ENCODE data around the gene MDM1.

Gene MDM1

DNA sequence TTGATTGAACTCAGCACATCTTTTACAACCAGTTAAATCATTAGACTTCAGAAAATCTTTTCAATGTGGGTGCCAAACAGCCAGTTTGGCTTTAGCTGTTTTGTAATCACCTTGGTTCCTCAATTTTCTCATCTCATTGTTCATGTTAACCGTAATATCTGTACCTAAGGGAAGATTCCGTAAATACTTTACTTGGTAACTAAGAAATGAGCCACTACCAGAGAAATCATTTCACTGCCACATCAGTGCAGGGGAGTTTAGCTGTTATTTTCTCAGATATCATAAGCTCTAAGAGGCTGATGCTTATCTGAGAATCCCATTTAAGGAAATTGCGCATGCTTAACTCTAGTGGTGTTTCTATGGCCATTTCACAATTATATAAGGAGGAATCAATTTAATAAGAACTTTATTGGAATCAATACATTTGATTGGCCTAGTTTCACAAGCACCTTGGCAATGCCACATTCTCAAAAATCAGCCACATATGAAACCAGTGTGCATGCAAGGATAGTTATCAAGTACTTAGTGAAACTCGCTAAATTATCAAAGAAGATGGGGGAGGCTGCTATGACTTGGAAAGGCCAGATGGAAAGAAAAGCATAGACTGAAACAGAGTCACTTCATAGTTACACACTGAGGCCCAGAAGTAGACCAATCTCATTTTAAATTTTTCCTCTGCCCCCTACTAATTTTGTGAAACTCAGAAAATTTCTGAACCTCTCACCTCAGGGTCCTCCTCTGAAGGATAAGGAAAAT is 50.7 kb downstream of the MDM1 start:
- H3K36me3 ChIP-seq (ENCODE audit: control insufficient read depth, insufficient read depth, low read length): no peaks in the 10 kb centered on the region
- no peak overlapping the region for H3K9ac ChIP-seq (ENCODE audit: low read depth, low read length)
- no peaks in the 10 kb centered on the region for H3K9me3 ChIP-seq (ENCODE audit: control insufficient read depth, insufficient read depth, low read length)
- H3K4me3 ChIP-seq (ENCODE audit: low read depth, low read length): no peak overlapping the region
- peaks cover 4% of the 10 kb centered on the region for H3K4me1 ChIP-seq (ENCODE audit: control insufficient read depth, insufficient read depth, low read length)
- H3K27me3 ChIP-seq (ENCODE audit: control insufficient read depth, insufficient read depth, low read length): no peaks in the 10 kb centered on the region

DNA sequence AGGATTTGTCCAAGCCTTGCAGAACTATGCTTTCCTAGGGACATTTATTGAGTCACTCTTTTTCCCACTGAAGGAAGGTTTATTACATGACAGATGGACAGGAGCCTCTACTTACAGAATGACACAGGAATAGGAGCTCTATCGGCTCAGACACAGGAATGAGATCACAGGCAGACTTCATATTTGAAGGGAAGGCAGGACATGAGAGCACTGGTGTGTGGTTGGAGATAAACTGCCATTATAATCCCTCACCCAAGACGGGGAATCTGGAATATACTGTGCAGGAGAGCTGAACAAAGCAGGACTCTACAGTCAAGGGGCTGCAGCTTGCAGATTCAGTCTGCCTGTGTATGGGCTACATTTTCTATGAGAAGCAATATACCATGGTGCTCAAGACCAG is 51.9 kb downstream of the MDM1 start:
- no peak overlapping the region for H3K4me3 ChIP-seq (ENCODE audit: low read depth, low read length)
- H3K36me3 ChIP-seq (ENCODE audit: control insufficient read depth, insufficient read depth, low read length): no peaks in the 10 kb centered on the region
- H3K4me1 ChIP-seq (ENCODE audit: control insufficient read depth, insufficient read depth, low read length): peaks cover 4% of the 10 kb centered on the region
- no peaks in the 10 kb centered on the region for H3K27me3 ChIP-seq (ENCODE audit: control insufficient read depth, insufficient read depth, low read length)
- H3K9ac ChIP-seq (ENCODE audit: low read depth, low read length): no peak overlapping the region
- H3K9me3 ChIP-seq (ENCODE audit: control insufficient read depth, insufficient read depth, low read length): no peaks in the 10 kb centered on the region

DNA sequence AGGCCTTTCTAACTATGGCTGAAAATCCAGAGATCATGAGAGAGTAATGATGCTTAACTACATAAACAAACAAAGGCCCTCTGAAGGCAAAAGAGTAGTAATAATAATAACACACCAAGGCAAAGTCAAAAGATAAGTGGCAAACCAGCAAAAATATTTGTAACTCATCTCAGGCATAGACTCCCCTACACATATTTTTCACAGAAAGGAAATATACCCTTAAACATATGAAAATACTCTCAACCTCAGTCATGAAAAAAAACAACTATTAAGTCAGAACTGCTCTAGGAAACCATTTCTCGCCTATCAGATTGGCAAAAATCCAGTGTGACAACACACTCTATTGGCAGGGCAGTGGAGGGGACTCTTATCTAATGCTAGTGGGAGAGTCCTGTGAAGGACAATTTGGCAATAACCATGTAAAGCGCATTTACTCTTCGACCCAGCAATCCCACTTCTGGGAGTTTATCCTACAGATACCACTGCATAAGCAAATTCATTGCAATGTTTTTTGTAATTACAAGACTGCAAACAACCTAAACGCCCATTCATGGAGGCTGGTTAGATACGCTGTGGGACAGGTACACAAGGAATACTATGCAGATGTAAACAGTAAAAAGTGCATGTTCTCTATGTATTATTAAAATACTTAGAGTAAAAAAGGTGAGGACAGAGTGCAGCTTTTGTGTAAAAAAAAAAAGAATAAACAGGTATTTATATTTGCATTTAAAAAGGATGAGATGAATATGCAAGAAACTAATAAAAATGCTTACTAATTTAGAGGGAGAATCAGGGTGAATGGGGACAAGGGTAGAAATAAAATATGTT is 52.7 kb downstream of the MDM1 start:
- Histone ChIP-seq H3K27me3 (ENCODE audit: control insufficient read depth, insufficient read depth, low read length) (no peaks in the 10 kb centered on the region), H3K4me3 (ENCODE audit: low read depth, low read length) (no peak overlapping the region), H3K9ac (ENCODE audit: low read depth, low read length) (no peak overlapping the region), H3K4me1 (ENCODE audit: control insufficient read depth, insufficient read depth, low read length) (peaks cover 4% of the 10 kb centered on the region), H3K9me3 (ENCODE audit: control insufficient read depth, insufficient read depth, low read length) (no peaks in the 10 kb centered on the region), H3K36me3 (ENCODE audit: control insufficient read depth, insufficient read depth, low read length) (no peaks in the 10 kb centered on the region)

DNA sequence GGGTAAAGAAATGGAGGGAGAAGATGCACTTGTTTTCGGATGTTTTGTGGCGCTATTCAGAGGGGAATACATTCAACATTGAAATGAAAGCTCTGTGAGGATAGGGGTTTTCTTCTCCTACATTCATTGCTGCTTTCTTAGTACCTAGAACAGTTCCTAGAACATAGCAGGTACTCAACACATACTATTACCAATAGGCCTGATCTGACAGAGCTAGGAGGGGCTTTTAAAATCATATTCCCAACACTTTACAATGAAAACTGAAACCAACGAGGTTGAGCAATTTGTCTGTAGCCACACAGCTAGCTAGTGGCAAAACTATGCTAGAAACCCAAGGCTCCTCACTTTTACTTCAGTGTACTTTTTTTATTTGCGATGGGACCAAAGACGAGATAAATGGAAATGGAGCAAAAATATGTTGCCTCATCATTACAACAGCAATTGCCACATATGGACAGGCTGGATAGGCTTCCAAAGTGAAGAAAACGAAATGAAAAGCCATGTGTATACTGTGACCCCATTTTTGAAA is 55.7 kb downstream of the MDM1 start:
- Histone ChIP-seq H3K27me3 (ENCODE audit: control insufficient read depth, insufficient read depth, low read length) (no peaks in the 10 kb centered on the region), H3K9ac (ENCODE audit: low read depth, low read length) (no peak overlapping the region), H3K36me3 (ENCODE audit: control insufficient read depth, insufficient read depth, low read length) (no peaks in the 10 kb centered on the region), H3K4me1 (ENCODE audit: control insufficient read depth, insufficient read depth, low read length) (peaks cover 4% of the 10 kb centered on the region), H3K9me3 (ENCODE audit: control insufficient read depth, insufficient read depth, low read length) (no peaks in the 10 kb centered on the region), H3K4me3 (ENCODE audit: low read depth, low read length) (no peak overlapping the region)

DNA sequence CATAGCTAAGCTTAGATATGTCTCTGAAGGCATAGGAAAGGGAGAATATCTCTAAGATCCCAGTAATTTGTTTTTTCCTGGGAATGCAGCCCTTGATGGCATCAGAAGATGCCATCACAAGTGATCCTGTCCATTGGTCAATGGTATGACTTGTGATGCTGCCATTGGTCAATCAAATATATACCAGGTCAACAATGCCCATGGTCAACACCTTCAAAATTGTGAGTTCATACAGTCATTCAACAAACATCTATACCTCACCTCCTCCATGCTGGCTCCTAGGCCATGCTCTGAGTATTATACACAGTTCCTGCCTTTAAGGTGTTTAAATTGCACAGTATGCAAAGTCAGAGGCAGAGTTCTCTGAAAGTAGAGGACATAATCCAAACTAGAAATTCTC is 59.4 kb downstream of the MDM1 start:
- H3K9ac ChIP-seq (ENCODE audit: low read depth, low read length): no peak overlapping the region
- no peaks in the 10 kb centered on the region for H3K36me3 ChIP-seq (ENCODE audit: control insufficient read depth, insufficient read depth, low read length)
- H3K27me3 ChIP-seq (ENCODE audit: control insufficient read depth, insufficient read depth, low read length): no peaks in the 10 kb centered on the region
- H3K9me3 ChIP-seq (ENCODE audit: control insufficient read depth, insufficient read depth, low read length): no peaks in the 10 kb centered on the region
- H3K4me3 ChIP-seq (ENCODE audit: low read depth, low read length): no peak overlapping the region
- H3K4me1 ChIP-seq (ENCODE audit: control insufficient read depth, insufficient read depth, low read length): no peaks in the 10 kb centered on the region

DNA sequence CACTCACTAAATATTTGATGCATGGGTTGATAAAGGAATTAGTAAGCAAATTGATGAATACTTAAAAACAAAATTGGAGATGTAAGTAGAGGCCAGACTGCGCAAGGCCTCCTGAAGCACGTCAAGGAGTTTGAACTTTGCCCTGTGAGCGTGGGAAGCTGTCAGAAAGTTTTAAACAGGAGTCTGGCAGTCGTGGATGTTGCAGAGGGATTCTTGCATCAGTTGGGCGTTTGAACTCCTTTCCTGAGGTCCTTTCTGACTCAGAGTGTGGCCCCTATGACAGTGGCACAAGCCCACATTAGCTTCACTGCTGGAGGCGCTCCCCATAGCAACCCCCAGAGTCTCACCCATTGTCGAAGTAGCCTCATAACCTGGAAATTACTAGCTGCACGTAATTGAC is 60.8 kb downstream of the MDM1 start:
- no peaks in the 10 kb centered on the region for H3K27me3 ChIP-seq (ENCODE audit: control insufficient read depth, insufficient read depth, low read length)
- no peak overlapping the region for H3K4me3 ChIP-seq (ENCODE audit: low read depth, low read length)
- H3K36me3 ChIP-seq (ENCODE audit: control insufficient read depth, insufficient read depth, low read length): no peaks in the 10 kb centered on the region
- no peaks in the 10 kb centered on the region for H3K4me1 ChIP-seq (ENCODE audit: control insufficient read depth, insufficient read depth, low read length)
- no peaks in the 10 kb centered on the region for H3K9me3 ChIP-seq (ENCODE audit: control insufficient read depth, insufficient read depth, low read length)
- H3K9ac ChIP-seq (ENCODE audit: low read depth, low read length): no peak overlapping the region

DNA sequence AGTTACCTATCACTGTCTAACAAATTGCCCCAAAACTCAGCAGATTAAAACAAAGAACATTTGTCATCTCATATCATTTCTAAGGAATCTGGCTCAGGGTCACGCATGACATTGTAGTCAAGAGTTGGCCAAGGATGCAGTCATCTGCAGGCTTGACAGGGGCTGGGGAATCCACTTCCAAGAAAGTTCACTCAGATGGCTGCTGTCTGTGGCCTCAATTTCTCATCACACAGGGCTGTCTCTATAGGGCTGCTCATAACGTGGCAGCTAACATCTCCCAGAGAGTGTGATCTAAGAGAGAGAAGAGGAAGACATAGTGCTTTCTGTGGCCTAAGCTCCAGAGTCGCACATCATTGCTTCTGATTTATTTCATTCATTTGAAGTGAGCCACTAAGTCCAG is 61.8 kb downstream of the MDM1 start:
- H3K4me3 ChIP-seq (ENCODE audit: low read depth, low read length): no peak overlapping the region
- H3K9ac ChIP-seq (ENCODE audit: low read depth, low read length): no peak overlapping the region
- no peaks in the 10 kb centered on the region for H3K4me1 ChIP-seq (ENCODE audit: control insufficient read depth, insufficient read depth, low read length)
- H3K36me3 ChIP-seq (ENCODE audit: control insufficient read depth, insufficient read depth, low read length): no peaks in the 10 kb centered on the region
- H3K27me3 ChIP-seq (ENCODE audit: control insufficient read depth, insufficient read depth, low read length): no peaks in the 10 kb centered on the region
- no peaks in the 10 kb centered on the region for H3K9me3 ChIP-seq (ENCODE audit: control insufficient read depth, insufficient read depth, low read length)

DNA sequence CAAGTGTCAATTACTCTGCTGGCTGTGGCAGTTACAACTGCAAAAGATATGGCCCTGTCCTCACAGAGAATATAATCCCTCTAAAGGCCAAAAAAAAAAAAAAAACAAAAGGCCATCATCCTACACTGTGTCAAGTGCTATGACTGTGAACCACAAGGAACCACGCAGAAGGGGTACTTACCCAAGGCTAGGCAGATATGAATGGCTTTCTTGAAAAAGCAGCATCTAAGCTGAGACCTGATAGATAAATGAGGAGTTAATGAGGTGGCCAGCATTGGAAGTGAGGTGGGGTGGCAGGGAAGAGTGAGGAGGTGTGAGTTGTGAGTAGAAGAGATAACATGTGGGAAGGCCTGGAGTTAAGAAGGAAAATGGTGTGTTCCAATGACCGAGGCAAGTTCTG is 62.4 kb downstream of the MDM1 start:
- H3K4me1 ChIP-seq (ENCODE audit: control insufficient read depth, insufficient read depth, low read length): no peaks in the 10 kb centered on the region
- H3K9me3 ChIP-seq (ENCODE audit: control insufficient read depth, insufficient read depth, low read length): no peaks in the 10 kb centered on the region
- H3K27me3 ChIP-seq (ENCODE audit: control insufficient read depth, insufficient read depth, low read length): no peaks in the 10 kb centered on the region
- no peak overlapping the region for H3K4me3 ChIP-seq (ENCODE audit: low read depth, low read length)
- H3K9ac ChIP-seq (ENCODE audit: low read depth, low read length): no peak overlapping the region
- H3K36me3 ChIP-seq (ENCODE audit: control insufficient read depth, insufficient read depth, low read length): no peaks in the 10 kb centered on the region

DNA sequence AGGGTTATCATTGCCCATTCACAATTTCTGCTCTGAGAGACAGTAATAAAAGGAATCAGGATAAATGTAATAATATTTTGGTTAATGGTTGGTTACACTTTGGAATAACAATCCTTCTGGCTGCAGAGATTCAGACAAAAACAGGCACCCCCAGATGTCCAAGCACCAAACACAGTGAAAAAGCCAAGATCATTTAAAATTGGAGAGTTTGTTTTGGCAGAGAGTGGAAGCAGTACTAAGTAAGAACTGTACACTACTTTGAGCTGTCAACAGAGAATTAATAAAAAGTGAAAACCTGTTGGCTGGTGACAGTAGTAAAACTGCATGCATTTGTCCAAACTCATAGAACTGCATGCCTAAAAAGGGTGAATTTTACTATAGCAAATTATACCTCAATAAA is 63.2 kb downstream of the MDM1 start:
- Histone ChIP-seq H3K9ac (ENCODE audit: low read depth, low read length) (no peak overlapping the region), H3K36me3 (ENCODE audit: control insufficient read depth, insufficient read depth, low read length) (no peaks in the 10 kb centered on the region), H3K4me3 (ENCODE audit: low read depth, low read length) (no peak overlapping the region), H3K9me3 (ENCODE audit: control insufficient read depth, insufficient read depth, low read length) (no peaks in the 10 kb centered on the region), H3K4me1 (ENCODE audit: control insufficient read depth, insufficient read depth, low read length) (no peaks in the 10 kb centered on the region), H3K27me3 (ENCODE audit: control insufficient read depth, insufficient read depth, low read length) (no peaks in the 10 kb centered on the region)

DNA sequence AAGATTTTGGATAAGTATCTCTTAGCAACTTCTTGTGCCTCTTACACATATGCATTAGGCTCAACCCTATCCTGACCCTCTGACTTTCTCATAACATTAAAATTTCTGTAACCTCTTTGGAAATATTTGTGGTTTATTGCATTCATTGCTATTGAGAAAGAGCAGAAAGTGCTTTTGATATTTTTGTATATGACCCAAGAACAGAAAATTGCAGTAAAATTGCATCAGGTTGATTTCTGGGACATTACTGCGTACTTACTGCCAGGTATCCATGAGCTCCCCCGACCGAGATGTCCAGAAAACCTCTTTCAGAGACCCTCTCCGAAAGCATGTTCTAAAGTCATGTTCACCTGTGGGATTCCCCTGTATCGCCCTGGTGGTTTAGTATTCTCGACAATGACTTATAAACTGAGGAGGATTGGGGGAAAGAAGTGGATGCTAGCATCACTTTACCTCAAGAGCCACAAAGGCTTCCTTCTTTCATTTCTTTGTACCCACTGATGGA is 64.2 kb downstream of the MDM1 start:
- no peaks in the 10 kb centered on the region for H3K36me3 ChIP-seq (ENCODE audit: control insufficient read depth, insufficient read depth, low read length)
- no peak overlapping the region for H3K4me3 ChIP-seq (ENCODE audit: low read depth, low read length)
- no peak overlapping the region for H3K9ac ChIP-seq (ENCODE audit: low read depth, low read length)
- H3K9me3 ChIP-seq (ENCODE audit: control insufficient read depth, insufficient read depth, low read length): no peaks in the 10 kb centered on the region
- no peaks in the 10 kb centered on the region for H3K27me3 ChIP-seq (ENCODE audit: control insufficient read depth, insufficient read depth, low read length)
- no peaks in the 10 kb centered on the region for H3K4me1 ChIP-seq (ENCODE audit: control insufficient read depth, insufficient read depth, low read length)

DNA sequence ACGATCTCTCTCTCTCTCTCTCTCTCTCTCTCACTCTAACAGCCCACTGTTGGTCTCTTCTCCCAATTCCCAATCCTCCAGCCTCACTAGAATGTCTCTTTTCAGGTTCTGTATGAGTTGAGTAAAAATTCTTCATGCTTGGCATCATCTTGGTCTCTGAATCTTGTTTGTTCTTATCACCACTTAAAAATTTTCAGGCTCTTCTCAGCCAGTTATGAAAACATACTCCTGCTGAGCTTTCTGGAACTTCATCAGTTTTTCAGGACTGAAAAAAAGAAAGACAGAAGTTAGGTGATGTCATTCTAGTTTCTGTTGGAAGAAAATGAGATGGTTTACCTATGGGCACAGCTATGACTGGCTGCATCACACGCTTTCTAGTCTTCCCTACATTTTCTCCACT is 67.3 kb downstream of the MDM1 start:
- Histone ChIP-seq H3K36me3 (ENCODE audit: control insufficient read depth, insufficient read depth, low read length) (no peaks in the 10 kb centered on the region), H3K4me3 (ENCODE audit: low read depth, low read length) (no peak overlapping the region), H3K9ac (ENCODE audit: low read depth, low read length) (no peak overlapping the region), H3K27me3 (ENCODE audit: control insufficient read depth, insufficient read depth, low read length) (no peaks in the 10 kb centered on the region), H3K4me1 (ENCODE audit: control insufficient read depth, insufficient read depth, low read length) (no peaks in the 10 kb centered on the region), H3K9me3 (ENCODE audit: control insufficient read depth, insufficient read depth, low read length) (no peaks in the 10 kb centered on the region)

All from iPS-15b (cell line).